AG09319 (cell line): Measurements from ENCODE around the gene KCNN3.

Experiments
- DNase-seq: peaks from one replicate; pipeline ENCODE4 v3.0.0-alpha.2; 2010; ENCODE audit warnings: low read depth; ENCODE audit errors: extremely low read depth
- TF ChIP-seq, protein P1 (sequence below): IDR thresholded peaks from 2 replicates; pipeline ENCODE4 v1.5.1; 2011; ENCODE audit warnings: low read depth, mild to moderate bottlenecking, inconsistent platforms, low read length, moderate library complexity

The KCNN3 gene

GRCh38 chr1:154796303-154796892 is 73.7 kb downstream of the KCNN3 start:
- no peak for DNase-seq
- TF ChIP-seq, protein P1, sequence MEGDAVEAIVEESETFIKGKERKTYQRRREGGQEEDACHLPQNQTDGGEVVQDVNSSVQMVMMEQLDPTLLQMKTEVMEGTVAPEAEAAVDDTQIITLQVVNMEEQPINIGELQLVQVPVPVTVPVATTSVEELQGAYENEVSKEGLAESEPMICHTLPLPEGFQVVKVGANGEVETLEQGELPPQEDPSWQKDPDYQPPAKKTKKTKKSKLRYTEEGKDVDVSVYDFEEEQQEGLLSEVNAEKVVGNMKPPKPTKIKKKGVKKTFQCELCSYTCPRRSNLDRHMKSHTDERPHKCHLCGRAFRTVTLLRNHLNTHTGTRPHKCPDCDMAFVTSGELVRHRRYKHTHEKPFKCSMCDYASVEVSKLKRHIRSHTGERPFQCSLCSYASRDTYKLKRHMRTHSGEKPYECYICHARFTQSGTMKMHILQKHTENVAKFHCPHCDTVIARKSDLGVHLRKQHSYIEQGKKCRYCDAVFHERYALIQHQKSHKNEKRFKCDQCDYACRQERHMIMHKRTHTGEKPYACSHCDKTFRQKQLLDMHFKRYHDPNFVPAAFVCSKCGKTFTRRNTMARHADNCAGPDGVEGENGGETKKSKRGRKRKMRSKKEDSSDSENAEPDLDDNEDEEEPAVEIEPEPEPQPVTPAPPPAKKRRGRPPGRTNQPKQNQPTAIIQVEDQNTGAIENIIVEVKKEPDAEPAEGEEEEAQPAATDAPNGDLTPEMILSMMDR: no peak

GRCh38 chr1:154794608-154795007 is 75.5 kb downstream of the KCNN3 start:
- TF ChIP-seq, protein P1: no peak
- no peak for DNase-seq

DNA sequence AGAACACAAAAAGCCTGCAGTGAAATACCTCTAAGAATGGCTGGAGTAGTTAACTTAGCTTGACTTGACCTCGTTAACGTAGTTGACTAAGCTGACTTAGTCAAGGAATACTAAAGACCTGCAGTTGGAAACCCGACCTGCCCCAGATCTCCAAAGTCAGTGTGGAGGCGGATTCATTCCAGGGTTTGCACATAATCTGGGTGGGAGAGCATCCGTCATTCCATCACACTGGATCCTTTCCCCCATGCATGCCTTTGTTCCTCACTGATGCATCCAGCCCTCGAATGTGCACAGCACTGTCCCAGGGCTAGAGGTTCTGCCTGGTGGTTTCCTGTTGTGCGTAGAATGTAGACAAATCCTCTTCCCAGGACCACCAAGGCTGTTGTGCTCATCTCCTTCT is 76.4 kb downstream of the KCNN3 start:
- TF ChIP-seq, protein P1: no peak
- no peak for DNase-seq

DNA sequence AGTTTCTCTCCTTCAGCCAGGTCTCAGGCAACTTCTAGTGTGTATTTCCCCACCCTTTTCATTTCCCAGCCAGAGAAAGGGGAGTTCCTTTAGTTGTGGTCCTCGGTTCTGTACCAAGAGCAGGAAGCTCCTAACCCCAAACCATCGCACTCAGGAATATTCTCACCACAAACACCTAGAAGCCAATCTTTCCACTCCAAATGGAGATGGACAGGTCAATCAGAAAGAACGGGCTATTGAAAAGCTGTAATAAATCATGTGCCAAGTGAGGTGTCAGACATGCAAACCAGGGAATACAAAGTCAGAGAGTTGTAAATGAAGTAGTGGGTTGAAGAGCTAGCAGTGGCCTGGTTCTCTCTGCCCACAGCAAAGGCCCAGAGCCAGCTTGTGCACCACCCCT is 77.2 kb downstream of the KCNN3 start:
- no peak for DNase-seq
- TF ChIP-seq, protein P1: no peak

DNA sequence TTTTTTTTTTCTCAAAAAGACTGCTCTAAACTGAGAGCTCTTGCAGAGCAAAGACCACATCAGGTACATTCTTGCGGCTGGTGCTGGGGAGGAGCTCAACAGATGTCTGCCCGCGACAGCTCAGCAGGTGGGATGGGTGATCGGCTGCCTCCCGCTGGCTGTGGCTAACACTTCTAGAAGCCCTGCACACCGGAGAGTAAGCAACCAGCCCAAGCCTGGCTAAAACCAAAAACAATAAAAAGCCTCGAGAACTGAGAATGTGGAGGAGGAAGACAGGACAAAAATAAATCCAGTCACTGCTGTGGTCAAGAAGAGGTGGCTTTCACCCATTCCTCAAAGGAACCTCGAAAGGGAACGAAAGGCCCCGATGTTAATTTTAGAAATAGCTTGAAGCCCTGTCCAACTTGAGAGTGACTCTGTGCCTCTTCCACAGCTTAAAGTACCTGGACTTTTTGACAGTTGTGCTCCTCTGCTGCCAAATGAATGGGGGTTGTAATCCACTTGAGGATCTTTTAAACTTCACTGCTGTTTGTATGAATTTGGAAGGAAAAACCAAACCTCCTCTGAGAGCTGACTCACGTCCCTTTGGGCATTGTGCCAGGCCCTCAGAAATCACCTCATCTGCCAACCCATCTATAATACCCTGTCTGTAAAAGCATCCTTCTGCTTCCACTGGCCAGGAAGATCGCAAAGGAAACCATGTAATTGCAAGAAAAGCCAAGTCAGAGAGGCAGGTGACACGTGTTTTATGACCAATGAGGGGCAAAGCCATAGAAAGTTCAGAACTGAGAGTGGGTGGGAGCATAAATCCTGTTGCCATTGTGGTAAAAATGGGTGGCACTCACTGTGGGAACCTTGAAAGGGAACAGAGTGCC is 78.6 kb downstream of the KCNN3 start:
- TF ChIP-seq, protein P1: no peak
- no peak for DNase-seq

GRCh38 chr1:154788886-154789285 is 81.2 kb downstream of the KCNN3 start:
- no peak for DNase-seq
- TF ChIP-seq, protein P1: no peak
